Measurements from ENCODE around the gene TMOD1. TPM values are rescaled to one million over a fixed set of nuclear protein-coding genes. Genes with fewer than 3 reads are reported as not detected.

Gene TMOD1
- total and polyA plus RNA-seq, 2 of the 13 experiments (the other 11 are each of a cell fraction or from before 2014, with no cell fraction given): 0.04 to 0.07 TPM

DNA sequence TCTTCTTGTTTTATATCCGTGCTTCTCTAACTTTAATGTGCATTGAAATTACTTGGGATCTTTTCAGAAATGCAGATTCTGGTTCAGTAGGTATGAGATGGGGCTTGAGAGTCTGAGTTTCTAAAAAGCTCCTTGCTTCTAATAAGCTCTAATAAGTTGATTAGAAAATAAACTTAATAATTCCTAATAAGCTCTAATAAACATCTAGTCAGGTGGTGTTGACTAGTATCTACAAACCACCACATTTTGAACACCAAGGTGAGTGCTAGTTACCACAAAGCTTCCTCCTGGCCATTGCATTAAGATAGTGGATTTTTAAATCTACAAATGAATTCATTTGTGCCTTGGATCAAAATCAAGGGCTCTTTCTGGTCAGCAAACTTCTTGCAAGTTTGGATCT, 5.3 kb downstream of the TMOD1 start:
- POLR2A ChIA-PET: no interaction called here
- H3K36me3 ChIP-seq (replicated peaks in 1 of 2; ENCODE audit: control insufficient read depth in 1 of 2, insufficient read depth in 2 of 2, low read length in 2 of 2): no peaks in the 10 kb centered on the region
- in situ Hi-C loops (cut with HindIII; ENCODE audit: extremely low pct_ligation_motif_present, low pct_unique_long_range_greater_than_20kb): no loop called here
- peaks cover 12 to 51% of the 10 kb centered on the region in 2 experiments; a peak in 4 of 5 replicates for H3K27me3 ChIP-seq (ENCODE audit: control insufficient read depth in 1 of 2, insufficient read depth in 2 of 2, low read length in 2 of 2)
- H4K20me1 ChIP-seq (ENCODE audit: insufficient read depth, low read length): no peaks in the 10 kb centered on the region
- no peak overlapping the region for H2AFZ ChIP-seq (ENCODE audit: low read length)
- DNase-seq (ENCODE audit: low spot score) (no peak), FAIRE-seq (no peak), ATAC-seq (no peak)
- 27% methylated on average over 1 of the region's 1 CpG for WGBS (ENCODE audit: low lambda C conversion rate)
- peaks cover 17% of the 10 kb centered on the region for H3K4me1 ChIP-seq (ENCODE audit: insufficient read depth, low read length)
- no peak overlapping the region for H3K4me2 ChIP-seq (ENCODE audit: low read depth, low read length)
- intact Hi-C loops (cut with micrococcal nuclease; ENCODE audit: unreplicated experiment): no loop called here
- H3K27ac ChIP-seq (ENCODE audit: extremely low read length, insufficient read depth, low read length): no peak overlapping the region
- CTCF ChIA-PET (ENCODE audit: low intra/inter-chr PET ratio, low total read pairs): no interaction called here
- BruUV-seq (replicated peaks): no TSS peak
- TF ChIP-seq ASH2L (IDR thresholded peaks at IDR 0.05; ENCODE audit: insufficient read length, low read depth, low read length): no peak
- no peaks in the 10 kb centered on the region for H3K9me3 ChIP-seq (ENCODE audit: low read length)
- no peak overlapping the region for H3K4me3 ChIP-seq (replicated peaks in 1 of 3; ENCODE audit: insufficient read depth in 1 of 3, low read depth in 2 of 3, low read length in 3 of 3)
- no peak overlapping the region for H3K9ac ChIP-seq (ENCODE audit: insufficient read depth, low read depth, low read length)
- no peaks in the 10 kb centered on the region for H3K79me2 ChIP-seq (ENCODE audit: insufficient read depth, low read length)

DNA sequence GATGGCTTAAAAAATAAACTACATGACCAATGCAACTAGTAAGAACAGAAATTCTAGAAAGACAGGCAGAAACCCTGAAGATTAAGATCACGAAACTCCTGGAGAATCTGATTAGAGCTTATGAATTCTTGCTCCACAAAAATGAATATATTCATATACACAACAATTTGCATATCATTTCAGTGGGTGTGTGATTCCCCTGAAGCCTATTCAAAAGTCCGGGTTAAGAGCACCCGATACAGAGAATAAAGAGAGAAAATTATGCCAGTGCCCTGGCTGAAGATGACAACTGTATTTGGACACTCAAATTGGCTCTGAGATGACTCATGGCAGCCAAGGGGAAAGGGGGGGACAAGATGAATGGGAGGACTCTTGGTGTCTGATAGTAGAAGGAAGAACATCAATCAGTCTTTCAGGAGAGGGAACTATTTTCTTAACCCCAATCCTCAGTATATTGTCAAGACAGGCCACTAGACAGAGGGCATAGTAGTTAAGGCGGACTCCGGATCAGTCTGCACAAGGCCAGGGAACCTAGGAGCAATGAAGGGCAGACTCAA, 6.0 kb downstream of the TMOD1 start:
- Histone ChIP-seq H2AFZ (ENCODE audit: low read length) (no peak overlapping the region), H3K27me3 (ENCODE audit: control insufficient read depth in 1 of 2, insufficient read depth in 2 of 2, low read length in 2 of 2) (peaks cover 7 to 44% of the 10 kb centered on the region in 2 experiments; a peak in 4 of 5 replicates), H3K36me3 (replicated peaks in 1 of 2; ENCODE audit: control insufficient read depth in 1 of 2, insufficient read depth in 2 of 2, low read length in 2 of 2) (no peaks in the 10 kb centered on the region), H3K79me2 (ENCODE audit: insufficient read depth, low read length) (no peaks in the 10 kb centered on the region), H3K9me3 (ENCODE audit: low read length) (no peaks in the 10 kb centered on the region), H3K4me1 (ENCODE audit: insufficient read depth, low read length) (peaks cover 11% of the 10 kb centered on the region), H3K9ac (ENCODE audit: insufficient read depth, low read depth, low read length) (no peak overlapping the region), H3K27ac (ENCODE audit: extremely low read length, insufficient read depth, low read length) (no peak overlapping the region), H3K4me3 (replicated peaks in 1 of 3; ENCODE audit: insufficient read depth in 1 of 3, low read depth in 2 of 3, low read length in 3 of 3) (no peak overlapping the region), H3K4me2 (ENCODE audit: low read depth, low read length) (no peak overlapping the region), H4K20me1 (ENCODE audit: insufficient read depth, low read length) (no peaks in the 10 kb centered on the region)
- TF ChIP-seq ZNF569 (CRISPR knock-in tag; IDR thresholded peaks at IDR 0.05; ENCODE audit: borderline replicate concordance): no peak
- TF ChIP-seq ZNF225 (CRISPR knock-in tag; IDR thresholded peaks at IDR 0.05): no peak
- POLR2A ChIA-PET: no interaction called here
- FAIRE-seq: no peak
- CTCF ChIA-PET (ENCODE audit: low intra/inter-chr PET ratio, low total read pairs): no interaction called here
- WGBS (ENCODE audit: low lambda C conversion rate): 23% methylated on average over 3 of the region's 5 CpGs
- in situ Hi-C loops (cut with HindIII; ENCODE audit: extremely low pct_ligation_motif_present, low pct_unique_long_range_greater_than_20kb) (no loop called here), intact Hi-C loops (cut with micrococcal nuclease; ENCODE audit: unreplicated experiment) (no loop called here)
- no TSS peak for BruUV-seq (replicated peaks)
- no peak for ATAC-seq
- no peak for DNase-seq (ENCODE audit: low spot score)
